ENCODE measurements around the gene MYCL.

The MYCL gene

DNA sequence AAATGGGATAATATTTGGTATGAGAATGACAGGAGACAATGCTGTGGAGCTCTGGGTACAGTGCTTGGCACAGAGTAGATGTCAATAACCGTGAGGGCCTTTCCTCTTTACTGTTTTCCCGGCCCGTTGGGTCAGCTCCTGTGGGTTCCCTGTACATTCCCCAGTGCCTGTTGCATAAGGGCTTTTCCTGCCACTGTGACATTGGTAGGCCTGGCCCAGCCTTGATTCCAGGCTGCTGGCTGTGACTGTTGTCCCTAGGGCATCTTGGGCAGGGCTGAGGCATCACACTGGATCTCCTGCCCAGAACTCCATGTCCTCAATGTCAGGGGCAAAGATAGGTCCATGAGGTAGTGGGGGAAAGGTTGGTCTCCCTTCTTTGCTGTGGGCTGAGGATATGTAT is 25.8 kb upstream of the MYCL start:
- no peaks in the 10 kb centered on the region for H3K36me3 ChIP-seq (ENCODE audit: insufficient read depth, low read length)
- ATAC-seq (ENCODE audit: insufficient read depth, low read depth) (no peak), DNase-seq (no peak)
- H4K20me1 ChIP-seq (ENCODE audit: insufficient read depth, low read length): no peaks in the 10 kb centered on the region
- no peak overlapping the region for H3K27ac ChIP-seq (ENCODE audit: low read length)
- no peaks in the 10 kb centered on the region for H3K79me2 ChIP-seq (ENCODE audit: insufficient read depth, low read length)
- H3K4me1 ChIP-seq (ENCODE audit: insufficient read depth, low read length): no peaks in the 10 kb centered on the region
- no peak overlapping the region for H3K4me3 ChIP-seq (ENCODE audit: low read depth in 1 of 2, low read length in 2 of 2)
- no peak overlapping the region for H3K9ac ChIP-seq (ENCODE audit: low read depth, low read length)
- no peaks in the 10 kb centered on the region for H3K9me3 ChIP-seq (ENCODE audit: insufficient read depth, low read length, severe bottlenecking)
- TF ChIP-seq EZH2 (IDR thresholded peaks at IDR 0.05; ENCODE audit: borderline replicate concordance, low read depth, low read length, severe bottlenecking): no peak
- TF ChIP-seq, protein P1, sequence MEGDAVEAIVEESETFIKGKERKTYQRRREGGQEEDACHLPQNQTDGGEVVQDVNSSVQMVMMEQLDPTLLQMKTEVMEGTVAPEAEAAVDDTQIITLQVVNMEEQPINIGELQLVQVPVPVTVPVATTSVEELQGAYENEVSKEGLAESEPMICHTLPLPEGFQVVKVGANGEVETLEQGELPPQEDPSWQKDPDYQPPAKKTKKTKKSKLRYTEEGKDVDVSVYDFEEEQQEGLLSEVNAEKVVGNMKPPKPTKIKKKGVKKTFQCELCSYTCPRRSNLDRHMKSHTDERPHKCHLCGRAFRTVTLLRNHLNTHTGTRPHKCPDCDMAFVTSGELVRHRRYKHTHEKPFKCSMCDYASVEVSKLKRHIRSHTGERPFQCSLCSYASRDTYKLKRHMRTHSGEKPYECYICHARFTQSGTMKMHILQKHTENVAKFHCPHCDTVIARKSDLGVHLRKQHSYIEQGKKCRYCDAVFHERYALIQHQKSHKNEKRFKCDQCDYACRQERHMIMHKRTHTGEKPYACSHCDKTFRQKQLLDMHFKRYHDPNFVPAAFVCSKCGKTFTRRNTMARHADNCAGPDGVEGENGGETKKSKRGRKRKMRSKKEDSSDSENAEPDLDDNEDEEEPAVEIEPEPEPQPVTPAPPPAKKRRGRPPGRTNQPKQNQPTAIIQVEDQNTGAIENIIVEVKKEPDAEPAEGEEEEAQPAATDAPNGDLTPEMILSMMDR (IDR thresholded peaks at IDR 0.05; ENCODE audit: borderline replicate concordance, extremely low read depth, low read length, poor library complexity, severe bottlenecking): no peak
- no peak overlapping the region for H3K4me2 ChIP-seq (ENCODE audit: insufficient read depth, low read length)
- no peak overlapping the region for H2AFZ ChIP-seq (ENCODE audit: low read depth, low read length)
- H3K27me3 ChIP-seq (ENCODE audit: insufficient read depth, low read length, poor library complexity): peaks cover 10% of the 10 kb centered on the region

DNA sequence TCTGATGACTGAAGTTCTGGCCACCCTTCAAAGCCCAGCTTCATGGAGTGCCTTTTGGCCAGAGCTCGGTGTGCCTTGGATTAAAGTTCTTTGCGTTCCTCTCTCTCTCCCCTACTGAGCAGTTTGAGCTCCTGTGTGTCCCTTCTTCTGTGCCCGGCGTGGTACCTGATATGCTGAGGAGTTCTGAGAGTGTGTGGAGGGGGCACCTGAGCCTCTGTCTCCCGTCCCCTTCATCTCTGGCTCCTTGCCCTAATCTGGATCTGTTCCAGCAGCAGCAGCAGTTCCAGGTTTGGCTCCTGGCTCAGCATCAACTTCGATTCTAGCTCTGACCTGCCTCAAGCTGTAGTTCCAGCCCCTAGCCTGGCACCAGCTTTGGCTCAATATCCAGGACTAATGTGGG is 25.1 kb upstream of the MYCL start:
- DNase-seq (no peak), ATAC-seq (ENCODE audit: insufficient read depth, low read depth) (no peak)
- peaks cover 10% of the 10 kb centered on the region for H3K27me3 ChIP-seq (ENCODE audit: insufficient read depth, low read length, poor library complexity)
- no peaks in the 10 kb centered on the region for H4K20me1 ChIP-seq (ENCODE audit: insufficient read depth, low read length)
- no peaks in the 10 kb centered on the region for H3K4me1 ChIP-seq (ENCODE audit: insufficient read depth, low read length)
- no peak overlapping the region for H3K4me2 ChIP-seq (ENCODE audit: insufficient read depth, low read length)
- TF ChIP-seq, protein P1 (IDR thresholded peaks at IDR 0.05; ENCODE audit: borderline replicate concordance, extremely low read depth, low read length, poor library complexity, severe bottlenecking): no peak
- no peak for TF ChIP-seq EZH2 (IDR thresholded peaks at IDR 0.05; ENCODE audit: borderline replicate concordance, low read depth, low read length, severe bottlenecking)
- no peak overlapping the region for H3K27ac ChIP-seq (ENCODE audit: low read length)
- no peak overlapping the region for H3K4me3 ChIP-seq (ENCODE audit: low read depth in 1 of 2, low read length in 2 of 2)
- H3K79me2 ChIP-seq (ENCODE audit: insufficient read depth, low read length): no peaks in the 10 kb centered on the region
- no peak overlapping the region for H3K9ac ChIP-seq (ENCODE audit: low read depth, low read length)
- H3K36me3 ChIP-seq (ENCODE audit: insufficient read depth, low read length): no peaks in the 10 kb centered on the region
- no peaks in the 10 kb centered on the region for H3K9me3 ChIP-seq (ENCODE audit: insufficient read depth, low read length, severe bottlenecking)
- H2AFZ ChIP-seq (ENCODE audit: low read depth, low read length): no peak overlapping the region

DNA sequence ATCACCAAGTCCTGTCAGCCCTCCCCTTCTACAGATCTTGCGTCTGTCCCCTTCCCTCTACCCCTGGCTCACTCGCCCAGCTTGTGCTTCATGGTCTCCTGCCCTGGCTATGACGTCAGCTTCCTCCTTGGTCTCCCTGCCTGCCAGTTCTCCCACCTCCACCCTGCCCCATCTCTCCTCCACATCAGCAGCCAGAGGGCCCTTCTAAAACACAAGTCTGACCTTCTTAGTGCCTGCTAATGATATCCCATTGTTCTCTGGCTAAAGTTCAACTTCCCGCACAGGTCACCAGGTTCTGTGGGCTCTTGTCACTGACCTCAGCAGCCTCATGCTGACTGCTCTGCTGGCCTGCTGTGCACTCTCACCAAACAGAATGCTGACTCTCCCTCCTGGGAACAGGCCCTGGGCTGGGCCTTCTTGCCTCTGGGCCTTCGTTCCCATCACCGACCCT is 24.7 kb upstream of the MYCL start:
- no peak overlapping the region for H3K9ac ChIP-seq (ENCODE audit: low read depth, low read length)
- H2AFZ ChIP-seq (ENCODE audit: low read depth, low read length): no peak overlapping the region

More for the DNA sequence above, 24.7 kb upstream of the MYCL start:
- Histone ChIP-seq H3K27me3 (ENCODE audit: insufficient read depth, low read length, poor library complexity) (peaks cover 10% of the 10 kb centered on the region), H4K20me1 (ENCODE audit: insufficient read depth, low read length) (no peaks in the 10 kb centered on the region), H3K27ac (ENCODE audit: low read length) (no peak overlapping the region), H3K9me3 (ENCODE audit: insufficient read depth, low read length, severe bottlenecking) (no peaks in the 10 kb centered on the region), H3K4me2 (ENCODE audit: insufficient read depth, low read length) (no peak overlapping the region), H3K36me3 (ENCODE audit: insufficient read depth, low read length) (no peaks in the 10 kb centered on the region), H3K4me3 (ENCODE audit: low read depth in 1 of 2, low read length in 2 of 2) (no peak overlapping the region), H3K4me1 (ENCODE audit: insufficient read depth, low read length) (no peaks in the 10 kb centered on the region), H3K79me2 (ENCODE audit: insufficient read depth, low read length) (no peaks in the 10 kb centered on the region)
- no peak for ATAC-seq (ENCODE audit: insufficient read depth, low read depth)
- peak; percentile 7 for DNase-seq
- TF ChIP-seq EZH2 (IDR thresholded peaks at IDR 0.05; ENCODE audit: borderline replicate concordance, low read depth, low read length, severe bottlenecking): no peak
- TF ChIP-seq, protein P1 (IDR thresholded peaks at IDR 0.05; ENCODE audit: borderline replicate concordance, extremely low read depth, low read length, poor library complexity, severe bottlenecking): no peak

All from DND-41 (cell line).